RPMI8226 (cell line): ENCODE results near the gene MRPL34.

Source experiments
- DNase-seq: peaks from one replicate; pipeline ENCODE4 v3.0.0-alpha.2; 2015

The MRPL34 gene

DNA sequence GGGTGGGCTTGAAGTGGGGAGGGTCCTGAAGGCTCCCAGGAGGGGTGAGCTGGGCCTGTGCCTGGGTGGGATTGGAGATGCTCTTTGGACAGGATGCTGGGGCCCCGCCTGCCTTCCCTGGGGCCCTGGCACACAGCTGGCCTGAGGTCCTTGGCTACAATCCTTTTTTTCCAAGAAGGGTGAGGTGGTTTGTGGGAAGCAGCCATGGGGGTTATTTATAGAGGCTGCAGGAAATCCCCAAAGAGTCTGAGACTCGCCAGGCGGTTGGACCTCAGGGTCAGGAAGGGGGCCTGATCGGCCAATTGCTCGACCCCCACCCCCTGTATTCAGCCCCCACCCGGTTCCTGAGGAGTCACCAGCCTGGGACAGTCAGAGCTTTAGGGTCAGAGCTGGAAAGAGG, 41.7 kb downstream of the MRPL34 start:
- DNase-seq, result no peak

DNA sequence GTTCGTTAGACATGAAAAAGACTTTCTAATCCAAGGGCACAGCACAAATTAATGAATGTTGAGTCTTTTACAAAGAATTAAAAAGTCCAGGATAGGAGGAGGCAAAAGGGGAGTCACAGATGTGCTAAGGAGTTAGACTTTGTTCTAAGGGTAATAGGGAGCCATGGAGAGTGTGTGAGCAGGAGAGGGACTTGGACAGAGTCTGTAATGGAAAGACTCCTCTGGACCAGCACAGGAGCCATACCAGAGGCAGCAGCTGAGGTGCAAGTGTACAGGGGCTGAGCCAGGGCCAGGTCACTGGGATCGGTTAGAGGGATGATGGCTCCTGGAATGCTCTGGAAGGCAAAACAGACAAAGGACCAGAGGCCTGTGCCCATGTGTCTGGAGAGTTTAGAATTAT, 42.2 kb downstream of the MRPL34 start:
- no peak for DNase-seq

DNA sequence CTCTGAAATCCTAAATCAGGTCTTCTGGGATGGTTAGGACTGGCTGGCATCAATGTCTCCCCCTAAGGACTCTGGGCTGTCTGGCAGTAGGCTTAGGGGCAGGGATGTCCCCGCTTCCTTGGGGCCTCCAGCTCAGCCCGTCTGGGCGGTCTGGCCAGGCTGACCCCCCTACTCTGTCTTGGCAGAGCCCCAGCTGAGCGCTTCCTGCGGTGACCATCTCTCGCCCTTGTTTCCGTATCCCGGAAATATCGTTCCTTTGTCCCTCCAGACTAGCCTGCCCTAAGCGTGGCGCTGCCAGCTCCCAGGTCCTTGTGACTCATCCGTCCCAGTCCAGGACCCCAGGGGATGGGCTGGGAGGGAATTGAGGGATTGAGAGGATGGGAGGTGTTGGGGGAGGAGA, 43.0 kb downstream of the MRPL34 start:
- no peak for DNase-seq

DNA sequence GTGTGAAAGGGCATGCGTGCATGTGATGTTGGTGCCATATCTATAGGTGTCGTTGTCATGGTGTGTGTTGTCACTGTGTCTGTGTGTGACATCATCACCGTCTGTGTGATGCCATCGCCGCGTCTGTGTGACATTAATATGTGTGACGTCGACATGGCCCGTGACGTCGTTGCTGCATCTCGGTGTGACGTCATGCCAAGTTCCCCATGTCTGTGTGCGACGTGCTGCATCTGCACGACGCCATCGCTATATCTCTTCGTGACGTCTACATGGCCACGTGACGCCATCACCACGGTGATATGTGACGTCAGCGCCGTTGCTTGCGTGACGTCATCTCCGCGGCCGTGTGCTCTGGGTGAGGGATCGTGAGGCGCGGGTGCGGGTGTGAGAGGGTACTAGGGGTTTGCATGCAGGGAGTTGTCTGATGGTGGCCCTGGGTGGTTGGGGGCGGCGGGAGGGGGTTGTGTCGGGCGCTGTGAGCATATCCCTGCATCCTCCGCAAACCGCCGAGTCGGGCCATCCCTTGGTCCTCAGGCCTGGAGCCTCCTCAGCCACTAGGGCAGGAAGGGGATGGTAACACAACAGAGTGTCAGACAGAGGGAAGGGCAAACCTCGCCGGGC, 46.3 kb downstream of the MRPL34 start:
- DNase-seq, result no peak

DNA sequence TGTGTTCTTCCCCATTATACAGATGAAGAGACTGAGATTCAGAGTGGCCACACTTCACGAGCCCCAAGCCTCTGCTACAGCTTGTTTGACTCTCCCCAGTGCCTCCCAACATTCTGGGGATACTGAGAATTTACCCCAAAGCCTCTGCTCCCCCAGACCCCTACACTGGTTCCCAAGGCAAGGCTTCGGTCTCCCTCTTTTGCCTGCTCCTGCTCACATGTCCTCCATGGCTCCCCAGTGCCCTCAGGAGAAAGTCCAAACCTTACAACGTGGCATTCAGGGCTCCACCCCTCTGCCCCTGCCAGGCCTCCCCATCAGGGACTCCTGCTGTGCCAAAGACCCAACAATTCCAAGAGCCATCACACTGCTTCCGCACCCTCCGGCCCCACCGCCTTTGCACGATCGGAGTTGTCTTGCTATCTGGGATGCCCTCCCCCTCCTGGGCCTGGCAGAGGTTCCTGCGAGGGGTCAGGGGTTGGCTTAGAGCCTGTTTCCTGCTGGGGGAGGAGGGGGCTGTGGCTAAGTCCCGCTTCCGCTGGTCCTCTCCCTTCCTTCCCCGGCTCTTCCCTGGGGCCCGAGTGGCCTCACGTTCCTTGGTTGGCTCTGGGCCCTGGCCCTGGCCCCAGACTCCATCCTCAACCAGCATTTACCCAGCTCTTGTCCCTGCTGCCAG, 47.1 kb downstream of the MRPL34 start:
- no peak for DNase-seq

GRCh38 chr19:17353386-17353785, 47.7 kb downstream of the MRPL34 start:
- DNase-seq, result no peak
